GM18519 (cell line): Measurements from ENCODE around the gene MED16.

Source experiments
- ATAC-seq: cut with Tn5 transposase; IDR thresholded peaks from one replicate; pipeline ENCODE4 v1.9.1; 2021; ENCODE audit warnings: mild to moderate bottlenecking, moderate library complexity; ENCODE audit not compliant: unreplicated experiment, low FRiP score

The MED16 gene

DNA sequence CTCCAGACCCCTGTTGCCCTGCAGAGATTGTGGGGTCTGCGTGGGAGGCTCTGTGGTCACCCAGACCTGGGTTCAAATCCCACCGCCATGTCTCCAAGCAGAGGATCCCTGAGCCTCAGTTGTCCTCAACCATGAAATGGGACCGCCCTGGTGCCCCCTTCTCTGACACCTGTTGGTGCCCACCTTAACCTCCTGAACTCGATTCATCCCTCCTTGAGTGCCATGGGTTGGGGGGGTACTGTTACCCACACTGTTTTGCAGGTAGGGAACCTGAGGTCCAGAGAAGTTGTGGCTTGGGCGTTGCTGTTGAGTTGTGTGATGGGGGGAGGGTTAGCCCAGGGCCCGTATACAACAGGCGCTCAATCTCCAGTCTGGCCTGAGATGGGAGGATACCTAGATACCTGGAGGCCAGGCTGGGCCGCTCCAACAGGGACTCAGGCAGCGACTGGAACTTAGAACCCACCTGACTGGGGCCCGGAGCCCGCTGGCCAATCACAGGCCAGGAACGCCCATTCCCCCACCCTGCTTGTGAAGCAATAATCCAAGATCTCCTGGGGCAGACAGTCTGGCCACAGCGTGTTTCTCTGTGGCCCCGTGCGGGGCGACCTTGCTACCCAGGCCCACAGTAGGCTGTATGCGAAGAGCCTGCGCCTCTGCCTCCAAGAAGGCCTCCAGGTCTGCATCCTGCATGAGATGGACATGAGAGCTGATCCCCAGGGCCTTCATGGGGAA, 35.6 kb upstream of the MED16 start:
- ATAC-seq: no peak

DNA sequence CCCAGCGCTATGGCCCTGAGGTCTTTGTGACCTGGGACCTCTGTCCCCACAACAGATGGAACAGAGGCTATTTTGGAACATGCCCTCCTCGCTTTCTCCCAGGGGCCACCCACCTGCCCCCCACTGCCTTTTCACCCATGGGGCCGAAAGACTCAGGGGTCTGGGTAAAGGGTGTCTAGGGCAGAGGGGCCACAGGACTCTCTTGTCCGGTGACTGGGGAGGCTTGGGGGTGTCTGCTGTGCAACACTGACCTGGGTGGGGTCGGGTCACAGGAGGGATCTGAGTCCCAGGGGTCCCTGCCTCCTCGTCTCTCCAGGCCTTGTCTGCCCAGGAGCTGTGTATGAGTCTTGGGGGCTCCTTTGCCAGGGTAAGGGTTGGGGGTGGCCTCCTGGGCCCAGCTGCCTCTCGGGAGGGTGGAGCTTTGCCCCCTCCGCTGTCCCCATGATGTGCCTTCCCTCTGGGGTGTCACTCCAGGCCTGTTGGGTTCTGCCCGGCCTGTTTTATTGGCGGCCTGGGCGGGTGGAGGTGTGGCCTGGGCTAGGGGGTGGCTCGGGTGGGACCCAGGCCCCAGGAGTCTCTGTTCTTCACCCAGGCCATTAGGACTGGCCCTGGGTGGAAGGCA, 34.9 kb upstream of the MED16 start:
- no peak for ATAC-seq

DNA sequence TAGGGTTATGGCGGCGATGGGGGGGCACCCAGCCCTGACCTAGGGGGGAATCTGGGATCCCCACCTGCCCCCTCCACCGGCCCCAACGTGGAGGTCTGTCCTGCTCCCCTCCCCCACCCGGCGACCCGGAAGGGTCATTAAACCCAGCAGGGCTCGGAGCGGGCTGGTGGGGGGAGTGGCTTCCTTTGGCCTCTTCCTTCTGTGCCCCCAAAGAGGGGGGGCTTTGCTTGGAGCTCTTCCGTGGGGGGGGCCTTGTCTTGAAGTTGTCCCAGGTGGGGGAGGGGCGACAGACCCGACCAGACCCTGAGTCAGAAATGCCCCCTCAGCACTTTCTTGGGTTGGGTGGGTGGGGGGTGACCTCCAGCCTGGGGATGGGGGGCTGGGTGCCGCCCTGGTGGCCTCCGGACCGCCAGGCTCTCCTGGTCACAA, 34.4 kb upstream of the MED16 start:
- no peak for ATAC-seq

- no peak for ATAC-seq
Observed at GRCh38 chr19:926589-927350, 33.8 kb upstream of the MED16 start.

DNA sequence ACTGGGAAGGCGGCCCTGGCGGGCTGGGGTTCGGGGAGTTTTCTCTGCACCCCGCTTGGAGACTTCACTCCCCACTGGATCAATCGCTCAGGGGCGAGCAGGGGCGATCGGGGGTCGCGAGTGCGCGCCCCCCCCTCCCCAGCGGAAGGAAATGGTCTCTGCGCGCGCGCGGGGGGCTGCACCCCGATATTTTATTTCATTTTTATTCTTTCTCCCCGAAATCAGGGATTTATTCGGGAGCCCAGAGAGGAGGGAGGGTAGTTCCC, 33.3 kb upstream of the MED16 start:
- no peak for ATAC-seq

DNA sequence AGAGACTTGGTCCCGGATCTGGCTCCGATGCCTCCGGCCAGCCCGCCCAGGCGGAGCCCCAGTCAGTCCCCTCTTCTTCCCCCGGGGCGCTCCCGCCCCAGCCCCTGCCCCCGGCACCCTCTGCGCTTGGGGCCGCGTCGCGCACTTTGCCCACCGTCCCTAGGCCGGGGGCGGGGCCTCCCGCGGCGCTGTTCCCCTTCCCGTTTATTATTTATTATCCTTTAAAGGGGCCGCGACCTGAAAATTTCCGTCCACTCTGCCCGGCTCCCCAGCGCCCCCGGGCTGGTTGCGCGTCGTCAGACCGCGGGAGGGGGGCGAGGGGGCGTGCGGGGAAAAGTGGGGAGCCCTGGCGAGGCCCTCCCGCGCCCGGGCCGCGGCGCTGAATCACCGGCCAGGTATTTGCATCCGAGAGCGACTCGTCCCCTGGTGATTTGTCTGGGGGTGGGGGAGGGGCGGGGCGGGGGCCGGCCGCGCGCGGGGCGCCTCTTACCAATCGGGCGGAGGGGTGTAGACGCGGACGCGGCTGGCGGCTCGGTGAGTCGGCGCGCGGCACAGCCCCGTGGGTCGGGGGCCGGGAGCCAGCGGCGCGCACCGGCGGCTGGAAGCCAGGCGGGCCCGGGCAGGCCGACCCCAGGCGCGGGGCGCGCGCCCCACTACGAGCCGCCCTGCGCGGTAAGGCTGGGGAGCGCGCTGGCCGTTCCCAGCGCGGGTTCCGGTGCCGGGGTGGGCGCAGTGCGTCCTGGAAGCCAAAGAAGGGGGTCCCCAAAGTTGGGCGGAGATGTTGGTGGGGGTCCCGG, 32.7 kb upstream of the MED16 start, which contains the start of gene ARID3A:
ARID3A (plus strand) TSS at position 510 of the 797 bp plus-strand sequence. CDS start 3,494 bp downstream, outside the sequence.
- ATAC-seq: peak; percentile 47

GRCh38 chr19:925087-925525, 32.1 kb upstream of the MED16 start:
- no peak for ATAC-seq

- no peak for ATAC-seq
Observed at GRCh38 chr19:924553-925086, 31.6 kb upstream of the MED16 start.

- no peak for ATAC-seq
Observed at GRCh38 chr19:920051-920864, 27.3 kb upstream of the MED16 start.

GRCh38 chr19:919199-920050, 26.4 kb upstream of the MED16 start:
- no peak for ATAC-seq

DNA sequence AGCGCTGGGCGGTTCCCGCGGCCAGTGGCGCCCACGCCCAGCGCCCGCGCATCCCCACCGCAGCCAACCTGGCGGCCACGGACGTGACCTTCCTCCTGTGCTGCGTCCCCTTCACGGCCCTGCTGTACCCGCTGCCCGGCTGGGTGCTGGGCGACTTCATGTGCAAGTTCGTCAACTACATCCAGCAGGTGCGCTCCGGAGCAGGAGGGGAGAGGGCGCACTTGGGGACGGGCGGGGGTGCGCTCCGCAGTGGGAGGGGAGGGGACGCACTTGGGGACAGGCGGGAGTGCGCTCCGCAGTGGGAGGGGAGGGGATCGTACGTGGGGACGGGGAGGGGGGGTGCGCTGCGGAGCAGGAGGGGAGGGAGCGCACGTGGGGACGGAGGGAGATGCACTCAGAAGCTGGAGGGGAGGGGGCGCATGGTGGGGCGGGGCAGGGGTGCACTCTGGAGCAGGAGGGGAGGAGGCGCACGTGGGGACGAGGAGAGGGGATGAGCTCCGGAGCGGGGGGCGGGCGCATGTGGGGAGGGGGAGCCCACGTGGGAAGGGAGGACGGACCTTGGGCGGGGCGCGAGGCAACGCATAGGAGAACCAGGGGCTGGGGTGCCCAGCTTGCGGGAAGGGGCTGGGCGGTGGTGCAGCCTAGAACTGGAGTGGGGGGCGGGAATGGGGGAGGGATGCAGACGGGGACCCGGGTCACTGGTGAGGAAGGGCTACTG, 25.7 kb upstream of the MED16 start:
- ATAC-seq: no peak

DNA sequence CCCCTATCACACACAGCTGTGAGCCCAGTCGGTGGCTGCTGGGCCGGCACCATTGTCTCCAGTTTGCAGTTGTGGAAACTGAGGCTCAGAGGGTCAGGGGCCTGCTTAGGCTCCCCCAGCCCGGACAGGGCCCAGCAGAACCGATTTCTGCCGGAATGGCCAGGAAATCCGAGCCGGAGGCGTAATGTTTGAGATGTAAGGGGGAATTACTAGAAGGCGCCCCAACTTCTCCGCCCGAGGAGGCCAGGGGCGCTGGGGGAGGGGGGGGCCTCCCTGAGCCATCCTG, 25.1 kb upstream of the MED16 start:
- ATAC-seq: no peak

DNA sequence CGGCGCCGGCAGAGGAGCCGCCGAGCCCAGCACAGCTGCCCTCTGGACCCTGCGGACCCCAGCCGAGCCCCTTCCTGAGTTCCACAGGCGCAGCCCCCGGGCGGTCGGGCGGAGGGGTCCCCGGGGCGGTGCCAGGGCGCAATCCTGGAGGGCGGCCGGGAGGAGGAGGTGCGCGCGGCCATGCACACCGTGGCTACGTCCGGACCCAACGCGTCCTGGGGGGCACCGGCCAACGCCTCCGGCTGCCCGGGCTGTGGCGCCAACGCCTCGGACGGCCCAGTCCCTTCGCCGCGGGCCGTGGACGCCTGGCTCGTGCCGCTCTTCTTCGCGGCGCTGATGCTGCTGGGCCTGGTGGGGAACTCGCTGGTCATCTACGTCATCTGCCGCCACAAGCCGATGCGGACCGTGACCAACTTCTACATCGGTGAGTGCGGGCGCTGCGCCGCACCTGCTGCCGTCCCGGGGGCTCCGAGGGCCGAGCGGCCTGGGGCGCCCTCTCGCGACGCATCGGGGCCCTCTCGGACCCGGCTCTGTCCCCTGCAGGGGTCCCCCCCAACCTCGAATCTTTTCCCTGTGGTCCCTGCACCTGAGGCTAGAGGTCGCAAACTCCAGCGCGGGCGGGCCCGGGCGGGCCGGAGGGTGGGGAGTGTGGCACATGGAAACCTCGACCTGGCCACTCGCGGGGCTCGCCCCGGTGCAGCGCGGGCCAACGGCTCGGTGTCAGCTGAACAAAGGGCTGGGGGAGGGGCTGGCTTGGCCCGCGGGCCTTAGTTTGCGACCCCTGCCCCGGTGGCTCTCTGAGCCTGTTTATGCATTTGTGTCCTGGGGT, 24.6 kb upstream of the MED16 start, which contains the start of gene KISS1R:
KISS1R (plus strand) TSS at position 11 of the 829 bp plus-strand sequence; CDS start at position 181, 170 bp downstream.
- ATAC-seq: no peak

DNA sequence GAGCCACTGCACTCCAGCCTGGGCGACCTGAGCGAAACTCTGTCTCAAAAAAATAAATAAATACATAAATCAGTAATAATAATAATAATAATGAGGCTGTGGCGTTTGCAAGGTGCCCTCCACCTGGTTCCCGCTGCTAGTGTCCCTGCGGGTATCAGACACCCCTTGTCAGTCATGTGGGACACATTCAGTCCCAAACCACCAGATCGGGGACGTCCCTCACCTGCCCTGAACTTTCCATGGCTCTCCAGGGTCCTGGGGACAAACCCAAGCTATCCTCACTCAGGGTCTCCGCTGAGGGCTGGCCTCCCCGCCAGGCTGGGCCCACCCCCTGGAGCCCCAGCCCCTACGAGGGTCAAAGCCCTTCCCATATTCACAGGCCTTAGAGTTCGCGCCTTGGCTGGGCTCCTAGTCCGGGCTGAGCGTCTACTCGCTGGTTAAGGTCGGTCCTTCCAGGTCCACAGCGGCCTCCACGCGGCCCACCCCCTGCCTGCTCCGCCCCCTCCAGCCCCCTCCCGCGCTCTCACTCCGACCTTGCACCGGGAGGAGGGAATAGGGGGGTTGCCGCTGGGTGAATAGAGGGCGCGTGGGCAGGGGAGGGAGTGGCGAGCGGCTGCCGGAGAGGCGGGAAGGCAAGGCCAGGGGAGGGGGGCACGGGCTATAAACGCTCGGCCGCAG, 23.8 kb upstream of the MED16 start:
- no peak for ATAC-seq

GRCh38 chr19:913080-913748, 20.2 kb upstream of the MED16 start, which contains the start of gene R3HDM4:
Gene R3HDM4 (minus strand): TSS chr19:913219. CDS start chr19:913157, 62 bp downstream.
- no peak for ATAC-seq
